ENCODE data around the gene TAL1. TPM values are rescaled to one million over a fixed set of nuclear protein-coding genes. Genes with fewer than 3 reads are reported as not detected.

The TAL1 gene
- total RNA-seq, 2 donors from 2014 or later: 0.90 to 1.2 TPM

DNA sequence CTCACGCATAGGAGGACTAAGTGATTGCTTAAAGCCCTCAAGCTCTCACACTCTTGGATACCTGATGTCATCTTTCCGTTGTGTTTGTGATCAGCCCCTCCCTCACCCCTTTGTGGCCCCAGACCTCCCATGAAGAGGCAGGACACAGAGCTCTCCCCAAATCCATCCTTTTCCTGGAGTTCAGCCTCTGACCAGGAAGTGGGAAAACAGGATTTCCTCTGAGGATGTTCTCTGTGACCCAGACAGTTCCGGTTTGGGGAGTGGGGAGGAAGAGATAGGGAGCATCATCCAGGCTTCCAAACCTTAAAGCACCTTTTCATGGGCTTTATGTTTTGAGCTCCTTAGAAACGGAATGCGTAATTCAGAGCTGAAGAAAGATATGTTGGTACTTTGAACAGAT lies 11.9 kb upstream of the TAL1 start:
- TF ChIP-seq, protein P1, sequence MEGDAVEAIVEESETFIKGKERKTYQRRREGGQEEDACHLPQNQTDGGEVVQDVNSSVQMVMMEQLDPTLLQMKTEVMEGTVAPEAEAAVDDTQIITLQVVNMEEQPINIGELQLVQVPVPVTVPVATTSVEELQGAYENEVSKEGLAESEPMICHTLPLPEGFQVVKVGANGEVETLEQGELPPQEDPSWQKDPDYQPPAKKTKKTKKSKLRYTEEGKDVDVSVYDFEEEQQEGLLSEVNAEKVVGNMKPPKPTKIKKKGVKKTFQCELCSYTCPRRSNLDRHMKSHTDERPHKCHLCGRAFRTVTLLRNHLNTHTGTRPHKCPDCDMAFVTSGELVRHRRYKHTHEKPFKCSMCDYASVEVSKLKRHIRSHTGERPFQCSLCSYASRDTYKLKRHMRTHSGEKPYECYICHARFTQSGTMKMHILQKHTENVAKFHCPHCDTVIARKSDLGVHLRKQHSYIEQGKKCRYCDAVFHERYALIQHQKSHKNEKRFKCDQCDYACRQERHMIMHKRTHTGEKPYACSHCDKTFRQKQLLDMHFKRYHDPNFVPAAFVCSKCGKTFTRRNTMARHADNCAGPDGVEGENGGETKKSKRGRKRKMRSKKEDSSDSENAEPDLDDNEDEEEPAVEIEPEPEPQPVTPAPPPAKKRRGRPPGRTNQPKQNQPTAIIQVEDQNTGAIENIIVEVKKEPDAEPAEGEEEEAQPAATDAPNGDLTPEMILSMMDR (IDR thresholded peaks at IDR 0.05): no peak
- Histone ChIP-seq H3K27ac (no peak overlapping the region), H3K9ac (ENCODE audit: low read depth in 2 of 2, low read length in 2 of 2) (no peak overlapping the region), H3K9me3 (no peaks in the 10 kb centered on the region), H3K4me1 (no peaks in the 10 kb centered on the region), H3K36me3 (no peaks in the 10 kb centered on the region), H3K4me3 (no peak overlapping the region), H3K27me3 (no peaks in the 10 kb centered on the region)
- no peak for DNase-seq
- intact Hi-C loops (cut with DNase I): no loop called here

DNA sequence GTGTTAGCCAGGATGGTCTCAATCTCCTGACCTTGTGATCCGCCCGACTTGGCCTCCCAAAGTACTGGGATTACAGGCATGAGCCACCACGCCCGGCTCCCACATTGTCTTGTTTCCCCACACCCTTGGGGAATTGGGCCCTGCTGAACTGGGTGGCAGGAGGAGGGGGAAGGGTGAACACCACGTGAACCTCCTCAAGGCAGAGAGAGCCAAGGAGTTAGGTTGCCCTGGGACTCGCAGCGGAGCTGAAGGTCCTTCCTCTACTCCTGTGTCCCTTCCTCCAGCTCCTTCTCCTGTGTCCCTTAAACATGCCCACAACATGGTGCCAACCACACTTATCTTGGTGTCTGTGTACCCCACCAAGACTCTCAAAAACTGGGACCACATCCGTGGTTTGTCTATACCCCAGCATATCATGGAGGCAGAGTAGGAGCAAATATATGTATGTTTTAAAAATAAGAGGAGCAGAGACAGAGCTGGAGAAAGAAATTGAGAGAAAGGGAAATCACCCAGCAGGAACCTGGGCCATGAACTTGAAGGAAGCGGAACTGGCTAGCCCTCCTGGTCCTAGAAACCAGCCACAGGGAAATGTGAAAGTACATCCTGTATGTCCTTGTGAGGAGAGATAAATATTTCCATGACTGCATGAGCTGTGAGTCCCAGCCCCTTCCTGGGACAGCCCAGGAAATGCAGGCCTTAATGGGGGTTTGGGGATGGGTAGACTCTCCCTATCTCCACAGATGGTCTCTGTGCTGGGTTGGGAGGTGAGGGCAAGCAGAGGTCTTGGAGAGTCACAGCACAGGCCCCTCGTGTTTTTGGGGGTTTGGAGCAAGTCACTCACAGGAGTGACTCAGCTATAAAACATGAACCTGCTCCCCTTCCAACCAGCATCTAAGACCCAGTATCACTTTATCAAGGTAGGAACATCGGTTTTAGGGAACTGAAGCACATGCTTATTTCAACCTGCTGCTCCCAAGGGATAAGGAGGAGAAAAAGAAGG lies 9.4 kb upstream of the TAL1 start:
- H3K27me3 ChIP-seq: no peaks in the 10 kb centered on the region
- no peaks in the 10 kb centered on the region for H3K36me3 ChIP-seq
- no peak overlapping the region for H3K27ac ChIP-seq
- TF ChIP-seq, protein P1 (IDR thresholded peaks at IDR 0.05): no peak
- DNase-seq: no peak
- no peaks in the 10 kb centered on the region for H3K9me3 ChIP-seq
- no peak overlapping the region for H3K4me3 ChIP-seq
- no peaks in the 10 kb centered on the region for H3K4me1 ChIP-seq
- H3K9ac ChIP-seq (ENCODE audit: low read depth in 2 of 2, low read length in 2 of 2): no peak overlapping the region
- intact Hi-C loops (cut with DNase I): no loop called here

DNA sequence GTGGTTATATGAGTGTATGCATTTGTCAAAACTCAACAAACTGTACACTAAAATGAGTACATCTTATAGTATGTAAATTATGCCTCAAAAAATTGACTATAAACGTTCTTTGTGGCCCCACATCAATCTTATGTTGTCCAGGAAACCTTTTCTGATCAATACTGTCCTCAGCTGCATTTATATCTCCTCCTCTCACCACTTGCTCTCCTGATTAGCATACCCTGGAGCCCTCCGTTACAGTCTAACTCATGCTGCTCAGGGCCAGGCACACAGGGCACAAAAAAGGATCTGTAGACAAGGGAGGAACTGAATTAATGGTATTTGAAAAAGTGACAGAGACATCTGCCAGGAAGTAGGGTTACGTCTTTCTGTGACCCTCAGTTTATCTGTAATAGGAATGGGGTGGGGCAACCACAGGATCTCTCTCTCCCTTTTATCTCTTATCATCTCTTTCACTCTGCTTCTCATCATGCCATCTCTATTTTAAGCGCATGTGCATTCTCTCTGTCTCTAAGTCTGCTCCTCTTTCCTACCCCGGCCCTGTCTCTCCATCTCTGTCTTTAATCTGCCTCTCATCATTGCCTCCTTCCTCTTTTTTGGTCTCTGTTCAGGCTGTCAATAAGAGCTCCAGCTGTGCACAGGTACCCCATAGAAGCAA lies 7.0 kb upstream of the TAL1 start:
- no peak for DNase-seq
- no peaks in the 10 kb centered on the region for H3K27me3 ChIP-seq
- no peaks in the 10 kb centered on the region for H3K4me1 ChIP-seq
- H3K4me3 ChIP-seq: no peak overlapping the region
- intact Hi-C loops (cut with DNase I): no loop called here
- H3K36me3 ChIP-seq: no peaks in the 10 kb centered on the region
- no peaks in the 10 kb centered on the region for H3K9me3 ChIP-seq
- H3K9ac ChIP-seq (ENCODE audit: low read depth in 2 of 2, low read length in 2 of 2): no peak overlapping the region
- no peak overlapping the region for H3K27ac ChIP-seq
- TF ChIP-seq, protein P1 (IDR thresholded peaks at IDR 0.05): no peak

DNA sequence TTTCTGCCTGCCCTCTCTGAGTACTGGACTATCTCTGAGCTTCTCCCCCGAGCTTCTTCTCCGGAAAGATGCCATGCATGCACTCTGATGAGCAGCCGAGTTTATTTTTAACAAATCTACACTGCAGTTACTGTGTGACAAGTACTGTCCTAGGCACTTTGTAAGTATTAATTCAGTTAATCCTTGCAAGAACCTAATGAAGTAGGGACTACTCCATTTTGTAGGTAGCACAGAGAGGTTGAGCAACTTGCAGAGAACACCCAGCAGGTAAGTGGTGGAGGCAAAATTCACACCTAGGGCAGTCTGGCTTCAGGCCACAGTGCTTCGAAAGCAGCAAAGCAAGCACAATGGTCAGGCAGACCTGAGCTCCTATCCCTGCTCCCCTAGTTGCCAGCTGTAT lies 3.8 kb upstream of the TAL1 start:
- Histone ChIP-seq H3K27ac (no peak overlapping the region), H3K9me3 (no peaks in the 10 kb centered on the region), H3K9ac (ENCODE audit: low read depth in 2 of 2, low read length in 2 of 2) (no peak overlapping the region), H3K4me3 (no peak overlapping the region), H3K27me3 (peaks cover 29% of the 10 kb centered on the region), H3K4me1 (peaks cover 10% of the 10 kb centered on the region), H3K36me3 (no peaks in the 10 kb centered on the region)
- intact Hi-C loops (cut with DNase I): no loop called here
- DNase-seq: no peak
- TF ChIP-seq, protein P1 (IDR thresholded peaks at IDR 0.05): no peak

DNA sequence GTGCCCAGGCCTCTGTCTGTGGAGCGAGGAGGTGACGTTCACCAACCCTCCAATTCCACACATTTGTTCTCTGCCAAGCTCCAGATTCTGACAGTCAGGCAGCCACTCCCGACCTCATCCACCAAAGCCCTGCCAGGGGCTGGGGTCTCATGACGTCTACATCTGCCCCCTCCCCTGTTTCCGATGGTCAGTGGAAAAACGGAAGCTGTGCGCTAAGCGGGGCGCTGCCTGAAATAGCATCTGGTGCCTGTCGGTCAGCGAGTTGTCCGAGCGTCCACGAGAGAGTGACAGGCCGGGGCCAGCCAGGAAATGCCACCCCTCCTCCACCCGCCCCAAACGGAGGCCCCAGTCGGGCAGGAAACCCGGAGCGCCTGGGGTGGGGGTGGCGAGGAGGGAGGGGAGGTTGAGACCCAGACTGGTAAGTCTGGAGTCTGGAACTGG lies 3.2 kb upstream of the TAL1 start:
- Histone ChIP-seq H3K4me1 (peaks cover 11% of the 10 kb centered on the region), H3K4me3 (no peak overlapping the region), H3K27ac (no peak overlapping the region), H3K36me3 (no peaks in the 10 kb centered on the region), H3K27me3 (peaks cover 35% of the 10 kb centered on the region), H3K9me3 (no peaks in the 10 kb centered on the region), H3K9ac (ENCODE audit: low read depth in 2 of 2, low read length in 2 of 2) (no peak overlapping the region)
- intact Hi-C loops (cut with DNase I): no loop called here
- TF ChIP-seq, protein P1 (IDR thresholded peaks at IDR 0.05): no peak
- DNase-seq: no peak

Measured in colonic mucosa (tissue), 4 donors.